GM19023 (cell line): Measurements from ENCODE around the gene ITGA6.

Experiments
- ATAC-seq: cut with Tn5 transposase; IDR thresholded peaks from one replicate; pipeline ENCODE4 v1.9.1; 2021; ENCODE audit warnings: mild to moderate bottlenecking, moderate library complexity; ENCODE audit not compliant: unreplicated experiment

The ITGA6 gene

GRCh38 chr2:172464400-172465129 is 37.2 kb downstream of the ITGA6 start:
- no peak for ATAC-seq

GRCh38 chr2:172465417-172466334 is 38.3 kb downstream of the ITGA6 start:
- ATAC-seq, result no peak

DNA sequence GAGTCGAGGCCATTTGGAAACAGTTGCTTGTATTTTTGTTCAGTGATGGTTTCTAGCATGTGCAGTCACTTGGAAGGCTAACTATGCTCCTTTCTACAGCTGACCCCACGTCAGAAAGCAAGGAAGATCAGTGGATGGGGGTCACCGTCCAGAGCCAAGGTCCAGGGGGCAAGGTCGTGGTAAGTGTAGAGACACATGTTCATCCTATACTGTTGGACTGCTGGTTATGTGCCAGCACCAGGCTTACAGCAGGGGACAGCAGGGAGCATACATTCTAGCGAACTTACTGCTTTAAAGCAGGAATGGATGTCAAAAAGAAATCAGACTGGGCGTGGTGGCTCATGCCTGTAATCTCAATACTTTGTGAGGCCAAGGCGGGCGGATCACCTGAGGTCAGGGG is 40.0 kb downstream of the ITGA6 start:
- ATAC-seq, result no peak

DNA sequence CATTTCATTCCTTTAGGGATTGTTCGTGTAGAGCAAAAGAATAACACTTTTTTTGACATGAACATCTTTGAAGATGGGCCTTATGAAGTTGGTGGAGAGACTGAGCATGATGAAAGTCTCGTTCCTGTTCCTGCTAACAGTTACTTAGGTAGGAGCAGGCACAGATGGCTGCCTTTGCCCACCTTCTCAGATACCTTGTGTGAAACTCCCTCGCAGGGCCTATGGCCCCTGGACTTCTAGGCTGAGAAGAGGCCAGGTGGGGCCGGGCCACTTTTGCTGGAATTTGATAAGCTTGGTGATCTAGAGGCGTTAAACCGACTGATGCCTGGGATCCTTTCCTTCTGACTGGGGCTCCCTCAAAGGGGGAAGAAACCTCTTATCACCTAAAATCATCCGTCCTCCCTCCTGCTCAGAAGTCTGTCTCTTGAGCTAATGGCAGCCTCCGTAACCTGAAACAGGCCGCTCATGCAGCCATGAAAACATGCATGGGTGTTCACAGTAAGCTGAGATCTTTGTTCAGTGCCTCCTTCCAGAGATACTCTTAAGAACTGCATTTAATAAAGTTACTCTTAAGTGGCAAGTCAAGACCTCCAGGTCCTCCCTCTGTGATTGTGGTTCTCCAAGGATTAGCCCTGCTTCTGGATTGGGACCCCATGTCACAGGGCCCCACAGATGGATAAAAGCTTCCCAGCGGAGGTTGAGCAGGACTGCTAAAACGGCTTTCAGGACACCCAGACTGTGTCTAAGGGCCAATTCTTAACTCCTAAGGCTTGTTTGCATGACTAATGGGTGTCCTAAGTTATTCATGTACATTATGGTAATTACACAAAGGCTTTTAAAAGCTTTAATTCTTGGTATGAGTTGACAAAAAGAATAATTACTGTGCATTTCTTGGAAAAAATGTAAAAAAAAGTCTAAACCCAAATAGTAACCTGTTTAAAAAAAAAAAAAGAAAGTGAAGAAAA is 43.9 kb downstream of the ITGA6 start:
- ATAC-seq, result no peak

GRCh38 chr2:172472446-172473033 is 45.2 kb downstream of the ITGA6 start:
- no peak for ATAC-seq

- ATAC-seq, result no peak
Measured at GRCh38 chr2:172473167-172473566, 45.8 kb downstream of the ITGA6 start.

DNA sequence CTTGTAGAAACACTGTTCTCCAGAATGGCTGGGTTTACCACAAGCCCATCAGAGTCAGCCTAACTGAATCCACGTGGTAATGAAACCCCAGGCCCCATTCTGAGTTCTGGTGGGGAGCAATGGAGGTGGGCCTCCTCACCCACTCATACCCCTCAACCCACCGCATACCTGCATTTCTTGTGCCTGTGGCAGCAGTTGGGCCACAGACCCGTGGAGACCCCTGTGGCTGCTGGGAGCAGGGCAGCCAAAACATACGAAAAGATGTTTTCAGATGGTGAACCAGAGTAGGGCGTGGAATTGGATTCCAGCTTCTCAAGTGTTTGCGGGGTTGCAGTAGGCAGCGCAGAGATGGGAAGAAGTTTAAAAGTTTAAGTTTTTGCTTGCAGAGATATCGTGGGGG is 51.0 kb downstream of the ITGA6 start:
- ATAC-seq, result no peak

GRCh38 chr2:172480301-172481218 is 53.2 kb downstream of the ITGA6 start:
- no peak for ATAC-seq

- no peak for ATAC-seq
Measured at GRCh38 chr2:172481507-172482262, 54.3 kb downstream of the ITGA6 start.

DNA sequence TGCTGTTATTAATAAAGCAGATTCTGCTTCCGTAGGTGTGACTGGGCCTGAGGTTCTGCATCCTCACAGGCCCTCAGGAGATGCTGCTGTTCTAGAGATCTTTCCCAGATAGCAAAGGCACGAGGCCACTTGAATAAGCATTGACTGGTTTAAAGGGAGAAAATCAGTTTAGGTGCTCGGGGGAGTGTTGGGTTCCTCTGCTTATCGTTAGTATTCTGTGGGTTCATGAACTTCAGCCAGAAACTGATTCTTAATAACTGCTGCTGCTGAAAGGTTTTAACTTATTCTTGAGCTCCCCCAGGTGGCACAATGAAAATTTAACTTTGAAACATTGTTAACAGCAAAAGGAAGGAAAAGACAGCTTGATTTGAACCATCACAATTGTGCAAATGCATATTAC is 56.9 kb downstream of the ITGA6 start:
- no peak for ATAC-seq

GRCh38 chr2:172484706-172485105 is 57.3 kb downstream of the ITGA6 start:
- no peak for ATAC-seq

DNA sequence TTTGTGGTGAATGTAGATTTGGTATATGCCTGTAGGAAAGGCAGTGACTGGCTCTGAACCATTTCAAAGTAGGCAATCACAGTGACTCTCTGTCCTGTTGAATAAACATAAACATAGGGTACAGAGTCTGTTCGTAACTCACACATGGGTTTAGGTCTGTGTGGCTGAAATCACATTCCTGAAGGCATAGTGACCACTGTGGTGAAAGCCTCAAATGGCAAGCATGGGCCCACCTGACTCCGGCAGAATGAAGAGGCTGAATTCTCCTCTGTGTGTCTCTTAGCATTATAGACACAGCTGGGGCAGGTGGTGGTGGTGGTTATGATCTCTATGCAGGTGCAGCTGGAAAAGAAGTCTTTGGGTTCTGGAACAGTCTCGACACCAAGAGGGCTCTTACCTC is 61.2 kb downstream of the ITGA6 start:
- ATAC-seq, result no peak

DNA sequence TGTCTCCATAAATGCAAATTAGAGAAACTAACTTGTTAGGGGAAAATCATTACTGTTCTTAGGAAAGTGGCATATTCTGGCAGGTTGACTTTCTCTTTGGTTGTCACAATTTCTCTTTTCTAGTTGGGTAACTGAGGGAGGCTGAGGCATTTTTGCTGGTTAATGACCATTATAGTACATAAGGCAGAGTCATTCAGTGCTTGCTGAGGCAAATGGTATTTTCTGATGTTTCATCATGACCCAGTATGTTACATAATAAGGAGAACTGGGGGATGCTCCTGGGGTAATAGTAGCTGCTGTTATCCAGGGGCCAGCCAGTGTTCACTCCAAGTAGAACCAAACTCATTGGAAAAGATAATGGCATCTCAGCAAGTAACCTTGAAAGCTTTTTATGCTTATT is 62.3 kb downstream of the ITGA6 start:
- ATAC-seq, result no peak

DNA sequence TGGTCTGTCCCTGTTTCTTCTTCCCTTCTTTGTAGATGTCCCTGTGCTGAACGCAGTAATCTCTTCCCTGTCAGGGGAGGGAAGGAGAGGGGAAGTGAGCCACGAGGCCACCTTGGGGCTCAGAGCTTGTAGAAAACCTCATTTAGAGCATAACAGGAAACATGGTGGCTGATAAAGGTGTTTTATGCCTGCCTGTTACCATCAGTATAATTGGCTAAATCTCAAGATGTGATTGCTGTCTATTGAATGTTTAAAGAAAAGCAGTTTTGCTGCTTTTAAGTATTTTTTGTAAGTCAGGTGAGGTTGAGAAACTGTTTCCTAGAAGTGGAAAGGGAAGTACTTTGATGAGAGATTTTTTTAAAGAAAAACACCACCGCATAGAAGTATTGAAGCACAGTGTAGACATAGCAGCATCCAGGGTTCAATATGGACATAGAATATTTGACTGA is 68.8 kb downstream of the ITGA6 start:
- ATAC-seq, result no peak

DNA sequence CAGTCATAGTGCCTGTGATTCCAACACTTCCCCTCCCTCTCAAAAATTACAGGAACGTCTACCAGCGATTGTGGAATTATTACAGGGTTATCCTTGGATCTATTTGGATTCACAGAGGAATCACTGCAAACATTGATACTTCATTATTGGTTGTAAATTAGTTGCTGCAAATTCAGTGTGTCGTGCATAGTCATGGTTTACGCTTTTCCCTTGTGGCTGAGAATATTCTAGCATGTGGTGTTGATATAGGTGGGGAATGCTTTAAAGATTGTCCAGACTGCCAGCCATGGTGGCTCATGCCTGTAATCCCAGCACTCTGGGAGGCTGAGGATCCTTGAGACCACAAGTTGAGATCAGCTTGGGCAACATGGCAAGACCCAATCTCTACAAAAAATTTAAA is 79.8 kb downstream of the ITGA6 start:
- ATAC-seq, result no peak

DNA sequence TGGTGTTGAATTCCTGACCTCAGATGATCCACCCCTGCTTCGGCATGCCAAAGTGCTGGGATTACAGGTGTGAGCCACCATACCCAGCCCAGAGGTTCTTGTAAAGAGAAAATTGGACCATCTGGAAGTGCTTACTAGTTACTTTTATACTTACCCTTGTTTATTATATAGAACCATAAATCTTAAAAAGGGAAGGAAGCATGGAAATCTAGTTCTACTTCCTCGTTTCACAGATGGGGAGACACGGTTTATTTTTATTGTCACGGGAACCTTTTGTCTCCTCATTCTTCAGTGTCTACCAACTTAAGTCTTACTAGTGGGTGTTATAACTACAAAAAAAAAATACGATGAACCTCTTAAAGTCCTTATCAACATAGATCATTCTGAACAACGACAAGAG is 82.7 kb downstream of the ITGA6 start:
- no peak for ATAC-seq

GRCh38 chr2:172510548-172510947 is 83.2 kb downstream of the ITGA6 start:
- ATAC-seq, result no peak

GRCh38 chr2:172512810-172513523 is 85.6 kb downstream of the ITGA6 start:
- ATAC-seq, result no peak
